H9 (cell line): ENCODE data around the gene RHOV. TPM values are rescaled to one million over a fixed set of nuclear protein-coding genes. Genes with fewer than 3 reads are reported as not detected.

Experiments used
- DNase-seq: peaks from one replicate; pipeline ENCODE4 v3.0.0-alpha.2; 2017
- H2AFZ ChIP-seq: one replicate; pipeline ENCODE4 v1.6.1; 2013; ENCODE audit warnings: mild to moderate bottlenecking, low read length, control low read depth, moderate library complexity
- H2AK5ac ChIP-seq: 2 replicates; pipeline ENCODE4 v1.6.1; 2013; ENCODE audit warnings: low read length, control low read depth, mixed read lengths; ENCODE audit not compliant: insufficient read length
- H2BK120ac ChIP-seq: one replicate; pipeline ENCODE4 v1.6.1; 2013; ENCODE audit warnings: low read depth, mild to moderate bottlenecking, low read length, control low read depth, inconsistent platforms; ENCODE audit not compliant: poor library complexity, severe bottlenecking
- H2BK12ac ChIP-seq: 2 replicates; pipeline ENCODE4 v1.6.1; 2013; ENCODE audit warnings: low read length, control low read depth, mixed read lengths, low read depth; ENCODE audit not compliant: insufficient read length
- H2BK15ac ChIP-seq: 2 replicates; pipeline ENCODE4 v1.6.1; 2013; ENCODE audit warnings: low read depth, low read length, control low read depth
- H2BK20ac ChIP-seq: one replicate; pipeline ENCODE4 v1.6.1; 2013; ENCODE audit warnings: low read depth, mild to moderate bottlenecking, low read length, control low read depth, inconsistent platforms; ENCODE audit not compliant: poor library complexity, severe bottlenecking
- H2BK5ac ChIP-seq: 2 replicates; pipeline ENCODE4 v1.6.1; 2013; ENCODE audit warnings: low read length, control low read depth, mixed read lengths; ENCODE audit not compliant: insufficient read length
- H3K14ac ChIP-seq: 2 replicates; pipeline ENCODE4 v1.6.1; 2013; ENCODE audit warnings: low read length, control low read depth; ENCODE audit not compliant: insufficient read depth
- H3K18ac ChIP-seq: 2 replicates; pipeline ENCODE4 v1.6.1; 2013; ENCODE audit warnings: low read depth, mild to moderate bottlenecking, mixed read lengths, low read length, control low read depth; ENCODE audit not compliant: insufficient read length
- H3K23ac ChIP-seq: 2 replicates; pipeline ENCODE4 v1.6.1; 2013; ENCODE audit warnings: low read length, control low read depth, mixed read lengths, low read depth; ENCODE audit not compliant: insufficient read length
- H3K23me2 ChIP-seq: 2 replicates; pipeline ENCODE4 v1.6.1; 2013; ENCODE audit warnings: low read depth, mild to moderate bottlenecking, mixed read lengths, low read length, control low read depth; ENCODE audit not compliant: insufficient read length, poor library complexity, severe bottlenecking
- H3K27ac ChIP-seq: 2 replicates; pipeline ENCODE4 v1.5.1; 2013; ENCODE audit warnings: low read length, control low read depth, mixed read lengths, low read depth; ENCODE audit not compliant: insufficient read length
- H3K27me3 ChIP-seq: 2 replicates; pipeline ENCODE4 v1.6.1; 2013; ENCODE audit warnings: low read length, control low read depth, inconsistent platforms; ENCODE audit not compliant: insufficient read depth
- H3K4ac ChIP-seq: 2 replicates; pipeline ENCODE4 v1.6.1; 2013; ENCODE audit warnings: low read depth, mild to moderate bottlenecking, control low read depth, inconsistent platforms, low read length, moderate library complexity
- H3K4me1 ChIP-seq: 2 replicates; pipeline ENCODE4 v1.6.1; 2013; ENCODE audit warnings: low read length, control low read depth, inconsistent platforms; ENCODE audit not compliant: insufficient read depth
- H3K4me2 ChIP-seq: 2 replicates; pipeline ENCODE4 v1.6.1; 2013; ENCODE audit warnings: low read length, control low read depth, mixed read lengths; ENCODE audit not compliant: insufficient read length, insufficient read depth
- H3K56ac ChIP-seq: 2 replicates; pipeline ENCODE4 v1.6.1; 2013; ENCODE audit warnings: low read depth, mild to moderate bottlenecking, mixed read lengths, low read length, control low read depth; ENCODE audit not compliant: insufficient read length
- H3K79me1 ChIP-seq: 2 replicates; pipeline ENCODE4 v1.6.1; 2013; ENCODE audit warnings: low read depth, mild to moderate bottlenecking, moderate library complexity, low read length, control low read depth, inconsistent platforms; ENCODE audit not compliant: insufficient read depth, poor library complexity, severe bottlenecking
- H3K79me2 ChIP-seq: 2 replicates; pipeline ENCODE4 v1.6.1; 2013; ENCODE audit warnings: low read length, control low read depth, inconsistent platforms; ENCODE audit not compliant: insufficient read depth
- H3K9ac ChIP-seq: 2 replicates; pipeline ENCODE4 v1.6.1; 2013; ENCODE audit warnings: low read length, control low read depth, mixed read lengths; ENCODE audit not compliant: insufficient read length; ENCODE audit errors: extremely low read depth
- H3K9me3 ChIP-seq: one replicate; pipeline ENCODE4 v1.6.1; 2013; ENCODE audit warnings: low read depth, low read length, inconsistent platforms; ENCODE audit not compliant: control insufficient read depth
- H3T11ph ChIP-seq: one replicate; pipeline ENCODE4 v1.6.1; 2013; ENCODE audit warnings: mild to moderate bottlenecking, low read length, control low read depth, inconsistent platforms
- H4K20me1 ChIP-seq: one replicate; pipeline ENCODE4 v1.6.1; 2013; ENCODE audit not compliant: control insufficient read depth, insufficient read length, insufficient read depth
- H4K5ac ChIP-seq: 2 replicates; pipeline ENCODE4 v1.6.1; 2013; ENCODE audit warnings: low read depth, mild to moderate bottlenecking, mixed read lengths, low read length, control low read depth; ENCODE audit not compliant: insufficient read length
- H4K8ac ChIP-seq: replicated peaks from 2 replicates; pipeline ENCODE4 v1.6.1; 2013; ENCODE audit warnings: low read length, control low read depth, mixed read lengths, low read depth; ENCODE audit not compliant: insufficient read length
- H4K91ac ChIP-seq: 2 replicates; pipeline ENCODE4 v1.6.1; 2013; ENCODE audit warnings: low read depth, mild to moderate bottlenecking, moderate library complexity, mixed read lengths, low read length, control low read depth; ENCODE audit not compliant: insufficient read length
- H3K27ac Mint-ChIP-seq, 3 experiments: 2 replicates in 2 of 3; 3 replicates in 1 of 3; pipeline ENCODE4 v1.8.0; 2020 to 2021; ENCODE audit warnings: mixed read lengths in 3 of 3, mild to moderate bottlenecking in 1 of 3, moderate library complexity in 1 of 3
- H3K27me3 Mint-ChIP-seq: 2 replicates; pipeline ENCODE4 v1.8.0; 2021; ENCODE audit warnings: low read depth, mild to moderate bottlenecking, moderate library complexity, mixed read lengths
- H3K36me3 Mint-ChIP-seq, 3 experiments: 2 replicates in 2 of 3; 3 replicates in 1 of 3; pipeline ENCODE4 v1.8.0; 2020 to 2021; ENCODE audit warnings: low read depth in 3 of 3, mixed read lengths in 3 of 3; ENCODE audit not compliant: insufficient read depth in 1 of 3
- H3K4me1 Mint-ChIP-seq, 2 experiments: 2 replicates each; pipeline ENCODE4 v1.8.0; 2020; ENCODE audit warnings: mixed read lengths in 2 of 2
- H3K4me3 Mint-ChIP-seq, 2 experiments: 2 replicates in 1 of 2; 3 replicates in 1 of 2; pipeline ENCODE4 v1.8.0; 2020 to 2021; ENCODE audit warnings: mild to moderate bottlenecking in 2 of 2, mixed read lengths in 2 of 2, moderate library complexity in 1 of 2
- H3K9me3 Mint-ChIP-seq, 2 experiments: 2 replicates in 1 of 2; 3 replicates in 1 of 2; pipeline ENCODE4 v1.8.0; 2020; ENCODE audit warnings: mild to moderate bottlenecking in 2 of 2, mixed read lengths in 2 of 2, moderate library complexity in 1 of 2
- CTCF ChIP-seq: fragments of 200-600 bp; sonication (generic); conservative IDR thresholded peaks from 3 replicates; pipeline ENCODE4 v1.8.0; 2021; ENCODE audit warnings: antibody characterized with exemption, mild to moderate bottlenecking
- WGBS: extraction: QIAGEN DNeasy Blood & Tissue Kit; methylation state at CpG from one replicate; pipeline ENCODE4 v1.1.7; 2013; ENCODE audit warnings: missing lambda C conversion rate, low lambda C conversion rate, mixed read lengths; ENCODE audit not compliant: insufficient read length; ENCODE audit errors: extremely low coverage; 5-methylcytosine and 5-hydroxymethylcytosine counted together
- total RNA-seq: library from RNA; stranded (reverse); gene quantifications from 2 replicates; pipeline ENCODE4 v1.2.1, GENCODE V29; 2021

Gene RHOV
- total RNA-seq, 1 experiment from 2014 or later, result 3.9 TPM

- no peak overlapping the region for H2AFZ ChIP-seq
- no peak overlapping the region for H3K18ac ChIP-seq
- no peak overlapping the region for H3K4me2 ChIP-seq
- no peak overlapping the region for H2BK12ac ChIP-seq
- no peak overlapping the region for H2BK120ac ChIP-seq
- no peaks in the 10 kb centered on the region for H4K20me1 ChIP-seq
- Mint-ChIP-seq H3K27ac (no peak overlapping the region), H3K9me3 (no peaks in the 10 kb centered on the region), H3K4me1 (peaks cover 9% of the 10 kb centered on the region in 2 experiments), H3K4me3 (no peak overlapping the region), H3K27me3 (no peaks in the 10 kb centered on the region; the same call in 1 of the 2 replicates), H3K36me3 (peaks cover 0 to 2% (median 0%) of the 10 kb centered on the region in 3 experiments; a peak in 1 of 7 replicates)
- no peak overlapping the region for H3K9ac ChIP-seq
- peaks cover 2% of the 10 kb centered on the region; the same call in 1 of the 2 replicates for H3K4me1 ChIP-seq
- no peak overlapping the region for H3K4ac ChIP-seq
- H3K27me3 ChIP-seq, result no peaks in the 10 kb centered on the region
- no peaks in the 10 kb centered on the region for H3K79me2 ChIP-seq
- H3K14ac ChIP-seq, result no peak overlapping the region
- H3K9me3 ChIP-seq, result no peaks in the 10 kb centered on the region
- no peak overlapping the region for H4K8ac ChIP-seq
- H4K5ac ChIP-seq, result no peak overlapping the region
- no peak overlapping the region for H2BK20ac ChIP-seq
- H2AK5ac ChIP-seq, result no peak overlapping the region
- no peak overlapping the region for H3K27ac ChIP-seq
- no peaks in the 10 kb centered on the region for H3K79me1 ChIP-seq
- H3K23ac ChIP-seq, result no peak overlapping the region
- no peak overlapping the region for H2BK5ac ChIP-seq
- H3T11ph ChIP-seq, result no peak overlapping the region
- no peaks in the 10 kb centered on the region for H3K23me2 ChIP-seq
- TF ChIP-seq CTCF, result no peak
- no peak overlapping the region for H3K56ac ChIP-seq
- H4K91ac ChIP-seq, result no peak overlapping the region
- DNase-seq, result no peak
- no CpG with 5 or more reads among the region's 4 CpGs for WGBS
- H2BK15ac ChIP-seq, result no peak overlapping the region
Observed at GRCh38 chr15:40826423-40827075, 47.5 kb downstream of the RHOV start.
